DMS114 treated with DMSO at 0.1 percent for 48 hours (cell line): Measurements from ENCODE around the gene MGMT.

Source experiments
- DNase-seq: peaks from one replicate; lab custom pipeline; 2025; ENCODE audit not compliant: unreplicated experiment; lab: John Stamatoyannopoulos, UW

MGMT gene

GRCh38 chr10:129754211-129755050 is 287.4 kb downstream of the MGMT start:
- DNase-seq: no peak

GRCh38 chr10:129755158-129755591 is 288.1 kb downstream of the MGMT start:
- DNase-seq: no peak

GRCh38 chr10:129755621-129756020 is 288.6 kb downstream of the MGMT start:
- no peak for DNase-seq

- no peak for DNase-seq
Measured at GRCh38 chr10:129756912-129757901, 290.2 kb downstream of the MGMT start.

GRCh38 chr10:129758207-129759021 is 291.4 kb downstream of the MGMT start:
- no peak for DNase-seq

GRCh38 chr10:129759214-129760002 is 292.4 kb downstream of the MGMT start:
- no peak for DNase-seq

GRCh38 chr10:129760003-129760315 is 292.9 kb downstream of the MGMT start:
- no peak for DNase-seq

GRCh38 chr10:129760416-129760815 is 293.4 kb downstream of the MGMT start:
- no peak for DNase-seq

GRCh38 chr10:129761197-129761972 is 294.3 kb downstream of the MGMT start:
- no peak for DNase-seq

- no peak for DNase-seq
Measured at GRCh38 chr10:129761981-129762956, 295.2 kb downstream of the MGMT start.

- DNase-seq: no peak
Measured at GRCh38 chr10:129764011-129764900, 297.2 kb downstream of the MGMT start.

- no peak for DNase-seq
Measured at GRCh38 chr10:129764901-129765663, 298.0 kb downstream of the MGMT start.

- DNase-seq: no peak
Measured at GRCh38 chr10:129765664-129766550, 298.9 kb downstream of the MGMT start.

GRCh38 chr10:129766611-129767550 is 299.8 kb downstream of the MGMT start:
- no peak for DNase-seq
